ENCODE measurements around the gene CMTM4. TPM values are rescaled to one million over a fixed set of nuclear protein-coding genes. Genes with fewer than 3 reads are reported as not detected.
"Not testable (repeated sequence)": the region's sequence is repeated elsewhere in the genome, so short reads cannot be mapped to it uniquely, and the experiment has no call there.

CMTM4 gene
- total and polyA plus RNA-seq, 2 of the 4 experiments (the other 2 are of a cell fraction), result 9.0 to 14.5 TPM

- H4K91ac ChIP-seq (ENCODE audit: insufficient read depth, low read depth, low read length); H3K36me3 ChIP-seq (ENCODE audit: control insufficient read depth, insufficient read depth, low read length); H3K9me1 ChIP-seq (ENCODE audit: insufficient read depth, low read length); H2AK5ac ChIP-seq (ENCODE audit: low read depth, low read length); H3K9ac ChIP-seq (ENCODE audit: low read depth, low read length); H3K9me3 ChIP-seq (ENCODE audit: control insufficient read depth, insufficient read depth, low read length); H3K27me3 ChIP-seq (ENCODE audit: control insufficient read depth, insufficient read depth, low read length); H3K4me3 ChIP-seq (ENCODE audit: insufficient read depth, low read depth, low read length); H4K20me1 ChIP-seq (ENCODE audit: insufficient read depth, low read length); H3K27ac ChIP-seq (ENCODE audit: insufficient read depth, low read length); H2AFZ ChIP-seq (replicated peaks; ENCODE audit: low read length, poor library complexity); DNase-seq; ATAC-seq (ENCODE audit: low read depth); dilution Hi-C loops (cut with HindIII; ENCODE audit: low sequenced_read_pairs, unreplicated experiment); H2BK120ac ChIP-seq (ENCODE audit: low read depth, low read length); POLR2A ChIA-PET (ENCODE audit: unreplicated experiment); H3K4me1 ChIP-seq (ENCODE audit: control insufficient read depth, insufficient read depth, low read length); H2AK9ac ChIP-seq (replicated peaks; ENCODE audit: low read depth, low read length, poor library complexity); H2BK15ac ChIP-seq (ENCODE audit: low read depth, low read length); in situ Hi-C loops (cut with MboI; ENCODE audit: low sequenced_read_pairs); H3K56ac ChIP-seq (ENCODE audit: extremely low read depth, insufficient read depth, low read length); H2BK5ac ChIP-seq (ENCODE audit: low read depth, low read length, poor library complexity, severe bottlenecking); H3K4me2 ChIP-seq (ENCODE audit: low read depth, low read length); BruUV-seq (replicated peaks); H4K8ac ChIP-seq (ENCODE audit: low read depth in 2 of 2, low read length in 2 of 2); H2BK20ac ChIP-seq (ENCODE audit: low read depth, low read length): not testable (repeated sequence)
- Histone ChIP-seq H3K18ac (ENCODE audit: low read depth, low read length) (peak overlapping the region; percentile 12; the same call in 1 of the 2 replicates), H3K14ac (replicated peaks; ENCODE audit: low read depth, low read length) (0 out of 2 replicates have a peak overlapping the region, but pooled peaks have one; percentile 19), H4K5ac (ENCODE audit: low read depth, low read length) (peak overlapping the region; percentile 16; the same call in 1 of the 2 replicates), H3K79me1 (ENCODE audit: low read depth in 1 of 2, low read length in 2 of 2) (peaks cover 7 to 17% of the 10 kb centered on the region in 2 experiments), H3K23ac (ENCODE audit: low read depth, low read length) (peak overlapping the region; percentile 9; the same call in 1 of the 2 replicates), H3K4ac (ENCODE audit: low read depth, low read length) (peak overlapping the region; percentile 19; the same call in 1 of the 2 replicates)
- CTCF ChIA-PET, result interaction anchor here (0.7 to 2.7 kb wide), 9 partner anchors 9 to 92 kb away, joined by 3 to 17 read pairs (median 6); no protein-coding TSS in a partner anchor
- intact Hi-C loops (cut with micrococcal nuclease), result loop anchor here (1.0 to 5.0 kb wide), 3 partner anchors 54 to 210 kb away; no protein-coding TSS in a partner anchor
- no CpG with 5 or more reads among the region's 6 CpGs for WGBS, 2 experiments (ENCODE audit: extremely low coverage in 2 of 2, insufficient read length in 1 of 2)
Measured at GRCh38 chr16:66661671-66662346, 34.7 kb downstream of the CMTM4 start.

All from IMR-90 (cell line).